ENCODE results near the gene CTSZ. TPM values are rescaled to one million over a fixed set of nuclear protein-coding genes. Genes with fewer than 3 reads are reported as not detected.

The CTSZ gene
- total RNA-seq, 1 experiment from 2014 or later: 113 TPM

GRCh38 chr20:58980711-58981627 lies 26.1 kb downstream of the CTSZ start, which contains the start of gene NELFCD:
Gene NELFCD (plus strand): TSS chr20:58981256. CDS start chr20:58981310, 54 bp downstream.
- DNase-seq (ENCODE audit: low read depth, low spot score) (peak; percentile 17), ATAC-seq (peak; percentile 97)
- peak within 1 kb of the TSS; percentile 88 to 96 for H3K4me3 ChIP-seq (ENCODE audit: low read depth in 2 of 2, low read length in 2 of 2)
- ChIA-PET POLR2A (interaction anchor here (0.6 kb wide), 1 partner anchor 295 kb away, joined by 4 read pairs; no protein-coding TSS in a partner anchor), CTCF (no interaction called here)
- BruUV-seq (replicated peaks): no TSS peak
- peaks cover 3% of the 10 kb centered on the region; the same call in 1 of the 2 replicates for H3K36me3 ChIP-seq (ENCODE audit: control insufficient read depth, insufficient read depth, low read length)
- in situ Hi-C loops (cut with HindIII; ENCODE audit: low pct_unique_long_range_greater_than_20kb, low sequenced_read_pairs): no loop called here
- no peaks in the 10 kb centered on the region for H3K9me3 ChIP-seq (ENCODE audit: control insufficient read depth, insufficient read depth, low read depth, low read length)
- peak within 1 kb of the TSS; percentile 91 for H3K27ac ChIP-seq (ENCODE audit: low read length)
- no peaks in the 10 kb centered on the region for H3K27me3 ChIP-seq (ENCODE audit: control insufficient read depth, insufficient read depth, low read length)
- peaks cover 10% of the 10 kb centered on the region; the same call in 1 of the 2 replicates for H3K4me1 ChIP-seq (ENCODE audit: control insufficient read depth, insufficient read depth, low read length)
- intact Hi-C loops (cut with micrococcal nuclease; ENCODE audit: unreplicated experiment): loop anchor here (10.0 kb wide), 1 partner anchor 86 kb away; no protein-coding TSS in a partner anchor
- TF ChIP-seq CTCF (IDR thresholded peaks at IDR 0.05): no peak
- TF ChIP-seq TCF7L2 (IDR thresholded peaks at IDR 0.05; ENCODE audit: low read depth, low read length): peak; percentile 100
- no peak for TF ChIP-seq REST (IDR thresholded peaks at IDR 0.05; ENCODE audit: insufficient read depth in 1 of 2, low read depth in 2 of 2, low read length in 1 of 2)
- TF ChIP-seq POLR2AphosphoS5 (IDR thresholded peaks at IDR 0.05; ENCODE audit: low read depth, low read length): peak; percentile 73
- TF ChIP-seq SIN3A (IDR thresholded peaks at IDR 0.05; ENCODE audit: borderline replicate concordance, insufficient read depth, low read depth, low read length): peak; percentile 58; the same call in 1 of the 2 replicates

GRCh38 chr20:58978351-58979190 lies 28.5 kb downstream of the CTSZ start:
- in situ Hi-C loops (cut with HindIII; ENCODE audit: low pct_unique_long_range_greater_than_20kb, low sequenced_read_pairs): no loop called here
- CTCF ChIA-PET: no interaction called here
- no TSS peak for BruUV-seq (replicated peaks)

More at GRCh38 chr20:58978351-58979190, 28.5 kb downstream of the CTSZ start:
- H3K4me1 ChIP-seq (ENCODE audit: control insufficient read depth, insufficient read depth, low read length): peaks cover 7% of the 10 kb centered on the region; the same call in 1 of the 2 replicates
- H3K9me3 ChIP-seq (ENCODE audit: control insufficient read depth, insufficient read depth, low read depth, low read length): no peaks in the 10 kb centered on the region
- POLR2A ChIA-PET: interaction anchor here (0.5 to 0.7 kb wide), 3 partner anchors 18 to 1394 kb away, joined by 4 to 7 read pairs (median 4); no protein-coding TSS in a partner anchor
- intact Hi-C loops (cut with micrococcal nuclease; ENCODE audit: unreplicated experiment): no loop called here
- ATAC-seq (no peak), DNase-seq (ENCODE audit: low read depth, low spot score) (no peak)
- peaks cover 3% of the 10 kb centered on the region; the same call in 1 of the 2 replicates for H3K36me3 ChIP-seq (ENCODE audit: control insufficient read depth, insufficient read depth, low read length)
- H3K4me3 ChIP-seq (ENCODE audit: low read depth in 2 of 2, low read length in 2 of 2): no peak overlapping the region
- H3K27ac ChIP-seq (ENCODE audit: low read length): no peak overlapping the region
- H3K27me3 ChIP-seq (ENCODE audit: control insufficient read depth, insufficient read depth, low read length): no peaks in the 10 kb centered on the region
- no peak for TF ChIP-seq CTCF (IDR thresholded peaks at IDR 0.05)
- no peak for TF ChIP-seq REST (IDR thresholded peaks at IDR 0.05; ENCODE audit: insufficient read depth in 1 of 2, low read depth in 2 of 2, low read length in 1 of 2)
- TF ChIP-seq SIN3A (IDR thresholded peaks at IDR 0.05; ENCODE audit: borderline replicate concordance, insufficient read depth, low read depth, low read length): no peak
- no peak for TF ChIP-seq TCF7L2 (IDR thresholded peaks at IDR 0.05; ENCODE audit: low read depth, low read length)
- no peak for TF ChIP-seq POLR2AphosphoS5 (IDR thresholded peaks at IDR 0.05; ENCODE audit: low read depth, low read length)

All from Panc1 (cell line).